GM21786 (cell line): ENCODE results near the gene FBXL17.
"Not testable (repeated sequence)": the region's sequence is repeated elsewhere in the genome, so short reads cannot be mapped to it uniquely, and the experiment has no call there.

Experiments
- ATAC-seq: cut with Tn5 transposase; IDR thresholded peaks from one replicate; pipeline ENCODE4 v1.9.1; 2021; ENCODE audit not compliant: unreplicated experiment

FBXL17 gene

GRCh38 chr5:108312258-108312657 is 69.6 kb downstream of the FBXL17 start:
- no peak for ATAC-seq

DNA sequence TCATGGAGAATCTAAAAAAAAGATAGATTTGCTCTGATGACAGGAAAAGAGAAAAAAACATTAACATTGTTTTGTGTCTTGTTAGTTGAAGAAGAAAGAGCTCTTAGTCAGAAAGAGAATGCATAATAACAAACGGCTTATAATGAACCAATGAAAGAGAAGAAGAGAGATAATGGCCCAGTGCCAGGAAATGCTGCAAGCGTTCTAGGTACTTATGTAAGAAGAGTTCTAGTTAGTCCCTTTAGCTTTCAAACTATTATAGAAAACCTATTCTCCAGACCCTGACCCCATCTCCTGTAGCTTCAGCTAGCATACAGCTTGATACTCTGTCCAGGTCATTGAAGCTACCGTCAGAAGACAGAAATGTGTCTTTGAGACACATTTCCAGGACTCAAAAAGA is 70.2 kb downstream of the FBXL17 start:
- no peak for ATAC-seq

GRCh38 chr5:108303611-108304010 is 78.3 kb downstream of the FBXL17 start:
- ATAC-seq: no peak

GRCh38 chr5:108303086-108303485 is 78.8 kb downstream of the FBXL17 start:
- no peak for ATAC-seq

- no peak for ATAC-seq
Observed at GRCh38 chr5:108297042-108297601, 84.8 kb downstream of the FBXL17 start.

- ATAC-seq: no peak
Observed at GRCh38 chr5:108295578-108296368, 86.1 kb downstream of the FBXL17 start.

DNA sequence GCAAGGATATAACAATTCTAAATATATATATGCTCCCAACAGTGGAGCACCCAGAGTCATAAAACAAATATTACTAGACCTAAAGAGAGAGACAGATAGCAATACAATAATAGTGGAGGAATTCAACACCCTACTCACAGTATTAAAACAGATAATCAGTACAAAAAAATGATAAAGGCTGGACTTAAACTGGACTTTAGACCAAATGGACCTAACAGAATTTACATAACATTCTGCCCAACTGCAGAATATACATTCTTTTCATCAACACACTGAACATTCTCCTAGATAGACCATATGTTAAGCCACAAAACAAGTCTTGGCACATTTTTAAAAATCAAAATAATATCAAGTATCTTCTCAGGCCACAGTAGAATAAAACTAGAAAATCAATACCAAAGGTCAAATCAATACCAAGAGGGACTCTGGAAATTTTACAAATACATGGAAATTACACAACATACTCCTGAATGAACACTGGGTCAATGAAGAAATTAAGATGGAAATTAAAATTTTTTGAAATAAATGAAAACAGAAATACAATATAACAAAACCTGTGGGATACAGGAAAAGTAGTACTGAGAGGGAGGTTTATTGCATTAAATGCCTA is 100.8 kb downstream of the FBXL17 start:
- ATAC-seq: no peak

- no peak for ATAC-seq
Observed at GRCh38 chr5:108280248-108280647, 101.7 kb downstream of the FBXL17 start.

- ATAC-seq: no peak
Observed at GRCh38 chr5:108278285-108279240, 103.3 kb downstream of the FBXL17 start.

DNA sequence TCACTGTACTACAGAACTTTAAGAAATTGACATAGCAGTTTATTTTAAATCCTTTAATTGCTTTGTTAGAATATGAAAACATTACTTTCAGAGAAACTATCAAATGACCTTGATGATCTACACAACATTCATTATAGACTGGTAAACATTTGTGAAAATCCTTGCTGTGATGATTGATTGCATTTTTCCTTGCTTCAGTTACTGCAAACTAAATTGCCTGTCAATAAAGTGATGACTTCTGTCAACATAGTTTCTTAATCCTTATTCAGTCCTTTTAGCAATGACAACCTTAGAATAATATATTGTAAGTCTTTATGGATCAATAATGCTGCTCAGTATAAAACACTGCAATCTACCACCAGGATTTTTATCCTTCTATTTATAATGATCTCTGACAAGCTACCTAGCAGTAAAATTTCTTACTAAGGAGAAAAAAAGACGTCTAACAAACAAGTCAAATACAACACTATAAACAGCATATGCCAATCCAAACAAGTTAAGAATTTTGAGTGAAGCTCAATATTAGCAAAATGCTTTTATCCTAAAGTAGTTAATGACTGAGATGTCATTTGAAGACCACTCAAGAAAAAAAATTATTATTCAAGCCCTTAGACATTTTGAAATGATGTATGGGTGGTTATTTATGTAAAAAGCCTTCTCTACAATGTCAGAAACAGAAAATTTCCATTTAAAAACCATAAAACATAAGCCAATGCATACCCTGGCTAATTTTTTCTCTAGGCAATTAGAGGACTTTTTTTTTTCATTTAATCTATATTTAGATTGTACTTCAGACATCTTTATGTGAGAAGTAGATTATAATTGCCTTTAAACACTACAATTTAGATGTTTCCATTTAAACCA is 105.5 kb downstream of the FBXL17 start:
- ATAC-seq: no peak

- ATAC-seq: not testable (repeated sequence)
Observed at GRCh38 chr5:108274080-108274479, 107.8 kb downstream of the FBXL17 start.

DNA sequence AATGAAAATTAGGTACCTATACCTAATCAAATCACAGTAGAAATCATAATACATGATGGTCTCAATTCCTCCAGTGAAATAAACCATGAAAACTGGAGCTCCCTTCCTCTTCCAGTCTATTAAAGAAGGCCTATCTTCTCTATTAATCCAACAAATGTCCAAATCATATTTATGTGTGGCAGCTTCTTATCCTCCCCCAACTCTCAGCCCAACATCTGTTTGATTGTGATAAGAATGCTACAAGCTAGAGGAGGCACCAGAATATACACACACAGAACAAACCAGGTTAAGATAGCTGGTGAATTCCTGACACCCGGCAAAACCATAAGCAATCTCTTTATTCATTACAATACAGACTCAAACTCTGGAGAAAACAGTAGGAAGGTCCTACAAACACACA is 110.8 kb downstream of the FBXL17 start:
- ATAC-seq: no peak

GRCh38 chr5:108266242-108266641 is 115.7 kb downstream of the FBXL17 start:
- no peak for ATAC-seq

DNA sequence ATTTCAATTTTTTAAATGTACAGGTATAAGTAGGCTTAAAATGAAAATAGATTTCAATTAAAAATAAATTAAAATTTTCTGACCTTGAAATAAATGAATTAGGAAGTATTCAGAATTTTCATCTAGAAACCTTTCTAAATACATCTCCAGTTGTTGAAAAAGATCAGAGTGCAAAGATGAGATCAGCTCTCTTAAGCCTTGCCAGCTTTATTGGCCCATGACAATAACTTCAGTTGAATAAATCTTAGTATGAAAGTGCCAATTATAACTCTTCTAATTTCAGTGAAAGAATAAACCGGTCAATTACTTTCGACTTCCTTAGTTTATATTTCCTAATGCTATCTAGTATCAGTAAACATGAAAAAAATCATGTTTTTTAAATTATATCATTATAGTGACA is 117.4 kb downstream of the FBXL17 start:
- no peak for ATAC-seq

GRCh38 chr5:108263338-108263737 is 118.6 kb downstream of the FBXL17 start:
- no peak for ATAC-seq

DNA sequence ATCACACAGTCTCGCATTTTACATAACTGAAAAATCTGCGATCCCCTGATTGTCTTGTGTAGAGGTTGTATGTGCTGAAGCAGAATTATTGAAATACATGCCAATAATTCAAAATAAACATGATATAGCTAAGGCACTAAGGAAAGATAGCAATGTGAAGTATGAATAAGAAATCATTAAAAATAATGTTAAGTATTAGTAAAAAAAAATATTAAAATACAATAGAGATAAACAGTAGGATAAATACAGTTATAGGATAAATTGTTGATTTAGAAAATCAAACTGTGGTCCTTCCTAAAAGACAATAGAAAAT is 121.1 kb downstream of the FBXL17 start:
- ATAC-seq: no peak

DNA sequence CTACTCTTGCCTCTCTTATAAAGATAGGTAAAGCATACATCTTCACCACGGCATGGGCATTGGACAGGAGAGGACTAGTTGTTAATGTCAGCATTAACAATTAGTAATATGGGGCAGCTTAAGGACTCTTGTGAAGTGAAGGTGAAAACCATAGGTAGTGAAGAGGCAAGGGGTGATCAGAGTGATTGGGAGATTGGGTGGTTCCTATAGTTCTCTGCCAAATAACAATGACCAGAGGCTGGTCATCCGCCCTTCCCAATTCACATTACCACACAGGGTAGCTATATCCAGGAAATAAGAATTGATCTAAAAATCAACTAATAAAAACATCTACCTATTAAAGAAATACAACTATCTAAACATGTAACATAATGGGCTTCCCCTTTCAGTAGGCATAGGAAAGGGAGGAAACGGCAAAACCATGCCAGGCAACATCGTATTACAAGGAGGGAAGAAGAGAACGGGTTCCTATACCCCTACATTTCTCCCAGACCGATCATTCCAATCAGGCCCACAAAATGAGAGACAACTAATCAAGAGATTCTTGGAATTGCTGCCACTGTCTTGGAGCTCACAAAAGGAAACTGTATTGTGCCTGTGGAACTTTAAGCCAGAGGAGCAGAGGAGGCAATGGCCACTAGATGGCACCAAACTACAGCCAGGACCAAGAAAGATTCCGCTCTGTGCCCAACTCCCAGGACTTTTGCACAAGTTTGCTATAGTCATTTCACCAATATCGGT is 121.6 kb downstream of the FBXL17 start:
- ATAC-seq: peak; percentile 90

- ATAC-seq: peak; percentile 59
Observed at GRCh38 chr5:108259306-108259705, 122.6 kb downstream of the FBXL17 start.

DNA sequence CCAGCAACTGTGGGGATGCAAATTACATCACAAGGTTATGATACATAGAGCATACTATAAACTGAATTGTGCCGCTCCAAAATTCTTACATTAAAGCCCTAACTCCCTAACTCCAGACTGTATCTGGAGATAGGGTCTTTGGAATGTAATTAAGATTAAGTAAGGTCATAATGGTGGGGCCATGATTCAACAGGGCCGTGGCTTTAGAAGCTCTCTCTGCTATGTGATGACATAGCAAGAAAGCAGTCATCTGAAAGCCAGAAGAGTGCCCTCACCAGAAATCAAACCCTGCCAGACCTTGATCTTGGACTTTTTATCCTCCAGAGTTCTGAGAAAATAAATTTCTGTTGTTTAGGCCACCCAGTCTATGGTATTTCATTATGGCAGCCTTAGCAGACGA is 123.9 kb downstream of the FBXL17 start:
- no peak for ATAC-seq

- no peak for ATAC-seq
Observed at GRCh38 chr5:108255468-108255867, 126.4 kb downstream of the FBXL17 start.
